NB4 (cell line): ENCODE data around the gene HCN2.

ENCODE experiments used
- MYC ChIP-seq: IDR thresholded peaks from 2 replicates; pipeline ENCODE4 v1.6.1; 2011; ENCODE audit warnings: low read depth, low read length
- POLR2A ChIP-seq: IDR thresholded peaks from 2 replicates; pipeline ENCODE4 v1.6.1; 2011; ENCODE audit warnings: mild to moderate bottlenecking; ENCODE audit not compliant: insufficient read length; ENCODE audit errors: extremely low read depth
- TF ChIP-seq, protein P1 (sequence below): IDR thresholded peaks from one replicate; pipeline ENCODE4 v1.5.1; 2012; ENCODE audit warnings: low read depth, low read length
- TF ChIP-seq, protein P2 (sequence below): IDR thresholded peaks from 2 replicates; pipeline ENCODE4 v1.6.1; 2011; ENCODE audit warnings: low read depth, low read length

DNA sequence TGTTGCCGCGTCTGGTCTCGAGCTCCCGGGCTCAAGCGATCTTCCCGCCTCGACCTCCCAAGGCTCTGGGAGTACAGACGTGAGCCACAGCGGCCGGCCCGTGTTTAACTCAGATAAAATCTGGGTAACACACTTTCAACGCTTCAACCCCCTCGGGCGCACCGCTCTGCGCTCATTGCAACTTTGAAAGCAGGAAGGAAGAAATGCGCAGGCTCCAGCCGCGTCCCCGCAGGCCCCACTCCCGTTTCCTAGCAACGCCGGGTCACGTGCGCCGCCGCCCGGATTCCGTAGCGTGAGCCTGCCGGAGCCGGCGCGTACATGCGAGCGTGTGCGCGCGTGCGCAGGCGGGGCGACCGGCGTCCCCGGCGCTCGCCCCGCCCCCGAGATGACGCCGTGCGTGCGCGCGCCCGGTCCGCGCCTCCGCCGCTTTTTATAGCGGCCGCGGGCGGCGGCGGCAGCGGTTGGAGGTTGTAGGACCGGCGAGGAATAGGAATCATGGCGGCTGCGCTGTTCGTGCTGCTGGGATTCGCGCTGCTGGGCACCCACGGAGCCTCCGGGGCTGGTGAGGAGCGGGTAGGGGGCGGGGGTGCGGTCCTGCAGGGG is 17.4 kb upstream of the HCN2 start, which contains the start of gene BSG:
- TF ChIP-seq, protein P1, sequence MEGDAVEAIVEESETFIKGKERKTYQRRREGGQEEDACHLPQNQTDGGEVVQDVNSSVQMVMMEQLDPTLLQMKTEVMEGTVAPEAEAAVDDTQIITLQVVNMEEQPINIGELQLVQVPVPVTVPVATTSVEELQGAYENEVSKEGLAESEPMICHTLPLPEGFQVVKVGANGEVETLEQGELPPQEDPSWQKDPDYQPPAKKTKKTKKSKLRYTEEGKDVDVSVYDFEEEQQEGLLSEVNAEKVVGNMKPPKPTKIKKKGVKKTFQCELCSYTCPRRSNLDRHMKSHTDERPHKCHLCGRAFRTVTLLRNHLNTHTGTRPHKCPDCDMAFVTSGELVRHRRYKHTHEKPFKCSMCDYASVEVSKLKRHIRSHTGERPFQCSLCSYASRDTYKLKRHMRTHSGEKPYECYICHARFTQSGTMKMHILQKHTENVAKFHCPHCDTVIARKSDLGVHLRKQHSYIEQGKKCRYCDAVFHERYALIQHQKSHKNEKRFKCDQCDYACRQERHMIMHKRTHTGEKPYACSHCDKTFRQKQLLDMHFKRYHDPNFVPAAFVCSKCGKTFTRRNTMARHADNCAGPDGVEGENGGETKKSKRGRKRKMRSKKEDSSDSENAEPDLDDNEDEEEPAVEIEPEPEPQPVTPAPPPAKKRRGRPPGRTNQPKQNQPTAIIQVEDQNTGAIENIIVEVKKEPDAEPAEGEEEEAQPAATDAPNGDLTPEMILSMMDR, result no peak
- TF ChIP-seq POLR2A, result peak; percentile 94
- TF ChIP-seq, protein P2, sequence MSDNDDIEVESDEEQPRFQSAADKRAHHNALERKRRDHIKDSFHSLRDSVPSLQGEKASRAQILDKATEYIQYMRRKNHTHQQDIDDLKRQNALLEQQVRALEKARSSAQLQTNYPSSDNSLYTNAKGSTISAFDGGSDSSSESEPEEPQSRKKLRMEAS, result peak; percentile 98
- no peak; the same call in 1 of the 2 replicates for TF ChIP-seq MYC
